HG02763 (cell line): ENCODE results near the gene SLC38A3.

Experiments
- ATAC-seq: cut with Tn5 transposase; IDR thresholded peaks from one replicate; pipeline ENCODE4 v1.9.1; 2021; ENCODE audit warnings: mild to moderate bottlenecking, moderate library complexity; ENCODE audit not compliant: unreplicated experiment

SLC38A3 gene

GRCh38 chr3:50168791-50169190 is 36.3 kb upstream of the SLC38A3 start:
- ATAC-seq = no peak

- no peak for ATAC-seq
These were observed 35.7 kb upstream of the SLC38A3 start for GRCh38 chr3:50169232-50169832.

DNA sequence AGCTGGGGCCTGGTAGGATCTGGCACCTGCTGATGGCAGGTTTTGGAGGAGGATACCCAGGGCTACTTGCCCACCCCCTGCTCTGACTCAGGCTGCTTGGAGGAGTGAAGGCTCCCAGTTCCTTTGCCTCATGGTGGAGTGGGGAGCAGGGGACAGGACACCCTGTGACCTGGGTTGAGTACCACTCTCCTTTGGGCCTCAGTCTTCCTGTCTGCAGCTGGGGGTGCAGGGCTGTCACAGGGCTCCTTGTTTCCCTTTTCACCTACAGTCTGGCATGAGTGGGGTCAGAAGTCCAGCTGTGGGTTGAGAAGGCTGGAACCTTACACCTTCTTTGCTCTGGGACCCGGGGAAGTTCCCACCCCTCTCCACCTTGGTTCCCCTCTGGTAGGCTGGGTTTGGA is 35.2 kb upstream of the SLC38A3 start:
- no peak for ATAC-seq

DNA sequence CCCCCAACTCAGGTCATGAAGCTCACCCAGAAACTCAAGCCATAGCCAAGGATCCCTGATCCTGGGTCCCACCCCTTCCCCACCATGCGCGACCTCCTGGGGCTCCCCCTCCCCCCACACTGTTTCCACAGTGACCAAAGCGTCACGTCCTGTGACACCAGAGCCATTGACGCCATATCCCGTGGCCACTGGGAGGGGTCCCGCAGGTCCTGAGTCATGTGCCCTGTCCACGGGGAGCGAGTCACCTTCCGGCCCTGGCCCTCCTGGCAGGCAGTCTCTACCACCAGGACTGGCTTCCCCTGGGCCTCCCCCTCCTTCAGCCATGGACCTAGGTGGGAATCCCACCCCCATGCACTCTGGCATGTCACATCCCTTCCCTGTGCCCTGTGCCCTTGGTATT is 34.4 kb upstream of the SLC38A3 start:
- ATAC-seq = no peak

DNA sequence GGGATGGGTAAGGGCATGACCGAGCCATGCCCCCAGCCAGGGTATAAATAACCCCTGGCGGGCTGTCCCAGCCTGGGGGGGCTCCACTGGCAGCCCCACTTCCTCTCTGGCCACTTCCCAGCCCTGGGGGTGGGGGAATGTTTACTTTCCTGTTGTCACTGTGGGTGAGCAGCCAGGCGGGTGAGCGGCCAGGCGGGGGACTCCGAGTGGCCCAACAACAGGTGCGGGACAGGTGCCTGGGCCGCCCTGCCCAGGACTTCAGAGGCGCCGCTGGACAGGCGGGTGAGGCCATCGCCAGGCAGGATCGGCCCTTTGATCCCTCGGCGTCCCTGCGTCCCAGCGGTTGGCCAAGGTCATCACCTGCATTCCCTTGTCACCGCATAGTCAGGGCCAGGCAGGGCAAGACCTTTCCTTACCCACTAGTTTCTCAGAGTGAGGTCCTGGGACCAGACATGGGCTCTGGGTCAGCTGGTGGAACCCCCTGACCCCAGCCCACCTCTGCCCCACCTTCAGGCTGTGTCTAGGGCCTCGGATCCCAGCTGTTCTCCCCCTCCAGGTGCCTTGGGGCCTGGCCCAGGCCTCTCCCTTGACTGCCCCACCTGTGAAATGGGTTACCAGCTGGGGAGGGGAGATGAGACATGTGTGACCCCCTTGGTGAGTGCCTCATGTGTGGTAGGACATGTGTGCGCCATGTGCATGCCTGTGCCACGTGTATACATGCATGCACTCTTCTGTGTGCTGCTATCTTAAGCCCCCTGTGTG is 33.4 kb upstream of the SLC38A3 start:
- ATAC-seq = no peak

- no peak for ATAC-seq
These were observed 32.3 kb upstream of the SLC38A3 start for GRCh38 chr3:50172626-50173220.

DNA sequence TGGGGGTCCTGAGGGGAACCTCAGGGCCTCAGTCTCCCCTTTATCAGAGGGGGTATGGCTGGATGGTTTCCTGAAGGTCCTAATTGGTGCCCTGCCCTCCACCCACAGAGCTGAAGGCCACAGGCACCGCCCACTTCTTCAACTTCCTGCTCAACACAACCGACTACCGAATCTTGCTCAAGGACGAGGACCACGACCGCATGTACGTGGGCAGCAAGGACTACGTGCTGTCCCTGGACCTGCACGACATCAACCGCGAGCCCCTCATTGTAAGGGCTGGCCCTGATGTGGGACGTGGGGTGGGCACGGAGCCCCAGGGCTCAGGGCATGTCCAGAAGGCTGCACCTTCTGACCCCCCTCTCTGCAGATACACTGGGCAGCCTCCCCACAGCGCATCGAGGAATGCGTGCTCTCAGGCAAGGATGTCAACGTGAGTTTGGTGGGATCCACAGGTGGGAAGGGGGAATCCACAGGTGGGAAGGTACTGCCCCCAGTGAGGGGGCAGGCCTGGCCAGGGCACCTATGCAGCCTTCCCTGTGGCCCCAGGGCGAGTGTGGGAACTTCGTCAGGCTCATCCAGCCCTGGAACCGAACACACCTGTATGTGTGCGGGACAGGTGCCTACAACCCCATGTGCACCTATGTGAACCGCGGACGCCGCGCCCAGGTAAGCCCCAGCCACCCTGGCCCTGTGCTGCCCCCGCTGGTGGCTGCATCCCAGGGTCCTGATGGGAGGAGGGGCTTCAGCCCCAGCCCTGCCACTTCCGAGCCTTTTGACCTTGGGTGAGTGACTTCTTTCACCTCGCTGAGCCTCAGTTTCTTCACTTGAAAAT is 31.2 kb upstream of the SLC38A3 start:
- ATAC-seq = no peak

DNA sequence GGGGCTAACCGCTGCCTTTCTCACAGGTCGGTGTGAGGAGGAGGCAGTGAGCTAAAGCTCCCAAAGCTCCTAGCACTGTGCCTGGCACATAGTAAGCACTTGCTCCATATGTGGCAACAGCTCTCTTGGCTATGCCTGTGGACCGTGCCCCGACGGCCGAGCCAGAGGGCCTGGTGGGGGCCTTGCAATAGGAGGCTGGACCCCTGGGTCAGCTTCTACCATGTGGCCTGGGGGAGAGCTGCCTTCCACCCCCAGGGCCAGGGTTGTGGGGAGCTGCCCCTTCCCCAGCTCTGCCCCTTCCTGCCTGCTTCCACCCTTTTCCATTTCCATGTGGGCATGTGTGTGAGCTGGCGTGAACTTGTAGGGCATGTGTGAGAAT is 30.6 kb upstream of the SLC38A3 start:
- ATAC-seq = no peak

DNA sequence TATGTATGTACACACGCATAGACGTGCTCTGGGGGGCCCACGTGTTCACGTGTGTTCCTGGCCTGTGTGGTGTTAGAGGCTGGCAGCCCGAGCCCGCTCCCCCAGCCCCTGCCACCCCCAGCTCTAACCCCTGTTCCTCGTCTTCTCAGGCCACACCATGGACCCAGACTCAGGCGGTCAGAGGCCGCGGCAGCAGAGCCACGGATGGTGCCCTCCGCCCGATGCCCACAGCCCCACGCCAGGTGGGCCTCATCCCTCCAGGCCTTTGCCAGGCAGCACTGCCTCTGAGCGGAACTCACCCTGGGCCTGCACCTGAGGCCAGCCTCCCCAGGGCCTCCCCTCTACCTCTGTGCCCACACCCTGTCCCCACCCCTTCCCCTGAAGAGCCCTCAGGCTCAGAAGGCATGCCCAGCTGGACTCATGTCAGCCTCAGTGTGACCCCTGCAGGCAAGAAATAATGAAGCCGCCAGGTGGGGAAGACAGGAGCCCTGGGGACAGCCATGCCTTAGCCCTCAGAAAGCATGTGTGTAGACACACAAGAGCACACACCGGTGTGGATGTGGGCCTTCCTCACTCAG is 30.0 kb upstream of the SLC38A3 start:
- ATAC-seq = no peak

- no peak for ATAC-seq
These were observed 27.7 kb upstream of the SLC38A3 start for GRCh38 chr3:50177346-50177745.

- ATAC-seq = no peak
These were observed 25.4 kb upstream of the SLC38A3 start for GRCh38 chr3:50179710-50180109.

DNA sequence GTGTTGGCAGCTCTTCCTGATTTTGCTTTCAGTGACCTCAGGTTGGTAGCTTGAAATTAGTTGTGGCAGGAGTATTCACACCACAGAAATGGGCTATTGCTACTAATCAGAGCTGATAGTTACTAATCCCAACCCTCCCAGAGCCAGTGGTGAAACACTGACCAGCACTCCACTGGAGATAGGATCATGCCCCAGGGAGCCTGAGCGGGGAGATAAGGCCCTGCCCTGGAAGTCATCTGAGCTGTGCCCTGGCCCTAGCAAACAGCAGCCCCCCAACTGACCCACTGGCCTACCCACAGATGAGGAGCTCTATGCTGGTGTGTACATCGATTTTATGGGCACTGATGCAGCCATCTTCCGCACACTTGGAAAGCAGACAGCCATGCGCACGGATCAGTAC is 23.1 kb upstream of the SLC38A3 start:
- no peak for ATAC-seq

DNA sequence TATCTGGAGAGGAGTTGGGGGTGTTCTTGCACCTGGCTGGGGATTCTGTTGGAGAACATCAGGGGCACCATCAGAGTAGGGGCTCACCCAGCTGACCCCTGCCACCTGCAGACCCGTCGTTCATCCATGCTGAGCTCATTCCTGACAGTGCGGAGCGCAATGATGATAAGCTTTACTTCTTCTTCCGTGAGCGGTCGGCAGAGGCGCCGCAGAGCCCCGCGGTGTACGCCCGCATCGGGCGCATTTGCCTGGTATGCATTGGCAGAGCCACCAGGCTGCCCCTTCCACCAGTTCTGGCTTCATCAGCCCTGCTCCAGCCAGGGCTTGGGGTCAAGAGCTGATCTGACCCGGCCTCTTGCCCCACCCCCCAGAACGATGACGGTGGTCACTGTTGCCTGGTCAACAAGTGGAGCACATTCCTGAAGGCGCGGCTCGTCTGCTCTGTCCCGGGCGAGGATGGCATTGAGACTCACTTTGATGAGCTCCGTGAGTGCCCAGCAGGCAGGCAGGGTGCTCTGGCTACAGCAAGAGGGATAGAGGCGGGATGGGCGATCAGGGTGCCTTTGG is 22.5 kb upstream of the SLC38A3 start:
- no peak for ATAC-seq

DNA sequence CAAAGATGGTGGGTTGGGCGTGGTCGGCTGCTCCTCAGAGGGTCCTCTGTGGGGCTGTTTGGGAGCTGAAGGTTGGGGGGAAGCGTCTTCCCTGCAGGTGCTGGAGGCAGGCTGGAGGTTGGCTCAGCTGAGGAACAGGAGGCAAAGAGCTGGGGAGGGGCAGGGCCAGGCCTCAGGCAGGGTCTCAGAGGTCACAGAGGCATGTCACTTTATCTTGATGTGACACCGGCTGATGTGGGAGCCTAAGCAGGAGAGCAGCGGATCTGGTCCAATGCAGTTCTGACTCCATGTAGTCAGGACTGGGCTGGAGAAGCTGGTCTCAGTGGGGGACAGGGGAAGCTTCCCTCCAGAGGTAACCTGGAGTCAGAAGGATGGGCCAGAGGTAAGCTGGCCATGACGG is 21.3 kb upstream of the SLC38A3 start:
- ATAC-seq = no peak

GRCh38 chr3:50184242-50184978 is 20.7 kb upstream of the SLC38A3 start:
- no peak for ATAC-seq

DNA sequence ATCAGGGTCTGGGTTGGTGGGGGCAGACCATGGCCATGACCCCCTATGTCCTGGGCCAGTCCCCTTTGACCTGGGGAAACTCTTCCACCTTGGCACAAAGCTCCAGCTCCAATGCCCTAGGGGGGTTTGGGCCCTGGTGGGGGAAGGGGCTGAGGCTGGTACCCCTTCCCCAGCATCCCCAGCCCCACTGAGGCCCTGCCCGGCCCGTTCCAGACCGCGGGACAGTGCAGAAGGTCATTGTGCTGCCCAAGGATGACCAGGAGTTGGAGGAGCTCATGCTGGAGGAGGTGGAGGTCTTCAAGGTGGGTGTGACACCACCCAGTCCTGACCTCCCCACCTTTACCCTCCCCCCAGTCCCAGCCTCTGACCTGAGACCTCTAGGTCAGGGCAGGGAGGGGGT is 19.8 kb upstream of the SLC38A3 start:
- ATAC-seq = no peak

DNA sequence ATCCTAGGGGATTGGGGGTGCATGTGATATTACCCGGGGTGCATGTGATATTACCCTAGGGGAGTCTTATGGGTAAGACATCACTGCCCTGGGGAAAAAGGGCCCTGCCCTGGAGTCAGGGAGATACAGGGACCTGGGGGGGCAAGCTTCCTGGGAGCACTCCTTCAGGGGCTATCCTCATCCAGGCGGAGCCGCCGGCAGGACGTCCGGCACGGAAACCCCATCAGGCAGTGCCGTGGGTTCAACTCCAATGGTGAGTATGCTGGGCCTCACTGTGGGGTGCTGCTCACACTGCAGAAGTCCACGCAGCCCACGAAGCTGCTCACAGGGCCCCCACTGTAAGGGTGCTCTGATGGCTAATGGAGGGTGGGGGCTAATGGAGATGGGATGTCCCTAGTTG is 19.0 kb upstream of the SLC38A3 start:
- no peak for ATAC-seq

DNA sequence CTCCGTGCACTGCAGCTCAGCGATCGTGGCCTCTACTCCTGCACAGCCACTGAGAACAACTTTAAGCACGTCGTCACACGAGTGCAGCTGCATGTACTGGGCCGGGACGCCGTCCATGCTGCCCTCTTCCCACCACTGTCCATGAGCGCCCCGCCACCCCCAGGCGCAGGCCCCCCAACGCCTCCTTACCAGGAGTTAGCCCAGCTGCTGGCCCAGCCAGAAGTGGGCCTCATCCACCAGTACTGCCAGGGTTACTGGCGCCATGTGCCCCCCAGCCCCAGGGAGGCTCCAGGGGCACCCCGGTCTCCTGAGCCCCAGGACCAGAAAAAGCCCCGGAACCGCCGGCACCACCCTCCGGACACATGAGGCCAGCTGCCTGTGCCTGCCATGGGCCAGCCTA is 17.3 kb upstream of the SLC38A3 start:
- ATAC-seq = no peak

- no peak for ATAC-seq
These were observed 15.8 kb upstream of the SLC38A3 start for GRCh38 chr3:50189274-50189673.

DNA sequence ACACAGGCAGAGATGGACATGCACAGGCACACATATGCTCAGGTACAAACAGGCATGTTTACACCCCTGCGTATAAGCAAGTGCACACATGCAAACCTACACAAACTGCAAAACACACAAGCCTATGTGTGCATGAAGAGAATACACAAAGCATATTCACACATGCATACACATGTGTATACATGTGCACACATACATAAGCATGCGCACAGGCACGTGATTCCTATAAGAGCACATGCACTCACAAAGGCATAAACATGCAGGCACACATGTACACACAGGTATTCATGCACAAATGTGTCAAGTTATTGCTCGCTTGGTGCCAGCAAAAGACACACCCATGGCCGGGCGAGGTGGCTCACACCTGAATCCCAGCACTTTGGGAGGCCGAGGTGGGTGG is 15.1 kb upstream of the SLC38A3 start:
- ATAC-seq = no peak
